Ectodermal cell (in vitro differentiated cells): ENCODE measurements around the gene EPHX1.
"Not testable (repeated sequence)": the region's sequence is repeated elsewhere in the genome, so short reads cannot be mapped to it uniquely, and the experiment has no call there.

Experiments used
- H3K27ac ChIP-seq: 2 replicates; pipeline ENCODE4 v1.7.0; 2013; ENCODE audit warnings: mild to moderate bottlenecking, low read depth, low read length; ENCODE audit not compliant: insufficient read depth, poor library complexity, severe bottlenecking
- H3K27me3 ChIP-seq: 2 replicates; pipeline ENCODE4 v1.7.0; 2013; ENCODE audit warnings: mild to moderate bottlenecking, low read length; ENCODE audit not compliant: insufficient read depth, control insufficient read depth, poor library complexity, severe bottlenecking
- H3K36me3 ChIP-seq: one replicate; pipeline ENCODE4 v1.7.0; 2013; ENCODE audit warnings: low read length; ENCODE audit not compliant: control insufficient read depth, insufficient read depth
- H3K4me1 ChIP-seq: one replicate; pipeline ENCODE4 v1.7.0; 2013; ENCODE audit warnings: low read length; ENCODE audit not compliant: control insufficient read depth, insufficient read depth
- H3K4me3 ChIP-seq: 2 replicates; pipeline ENCODE4 v1.7.0; 2013; ENCODE audit warnings: low read depth, low read length, control low read depth; ENCODE audit not compliant: insufficient read depth
- H3K9me3 ChIP-seq: 2 replicates; pipeline ENCODE4 v1.7.0; 2013; ENCODE audit warnings: mild to moderate bottlenecking, low read length, moderate library complexity; ENCODE audit not compliant: control insufficient read depth
- WGBS, 2 experiments: methylation state at CpG; one replicate each; pipeline ENCODE4 v1.1.7; 2013; ENCODE audit warnings: missing lambda C conversion rate in 2 of 2; 5-methylcytosine and 5-hydroxymethylcytosine counted together

EPHX1 gene

GRCh38 chr1:225825607-225826007 lies 15.7 kb downstream of the EPHX1 start:
- 71 to 81% methylated on average over 7 of the region's 7 CpGs for WGBS, 2 experiments
- no peaks in the 10 kb centered on the region for H3K36me3 ChIP-seq
- no peak overlapping the region for H3K4me3 ChIP-seq
- H3K9me3 ChIP-seq = no peaks in the 10 kb centered on the region
- H3K4me1 ChIP-seq = peaks cover 23% of the 10 kb centered on the region
- H3K27me3 ChIP-seq = no peaks in the 10 kb centered on the region
- H3K27ac ChIP-seq = no peak overlapping the region

DNA sequence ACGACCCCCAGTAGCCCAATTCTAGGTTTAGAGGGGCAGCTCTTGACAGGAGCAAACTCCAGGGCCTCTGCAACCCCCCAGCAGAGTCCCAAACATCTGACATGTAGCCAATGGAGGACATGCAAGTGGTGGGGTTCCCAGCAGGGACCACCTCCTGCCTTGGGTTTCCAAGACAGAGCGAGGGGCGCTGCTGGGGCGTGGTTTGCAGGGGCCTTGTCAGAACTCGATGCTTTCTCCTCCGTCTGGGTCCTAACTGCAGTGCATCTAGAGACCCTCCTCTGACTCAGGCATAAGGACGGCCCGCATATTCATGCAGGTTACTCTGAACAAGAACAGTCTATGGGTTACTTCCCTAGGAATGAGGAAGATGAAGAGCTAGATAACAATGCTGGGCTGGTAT lies 17.2 kb downstream of the EPHX1 start:
- no peaks in the 10 kb centered on the region for H3K36me3 ChIP-seq
- no peak overlapping the region for H3K4me3 ChIP-seq
- peaks cover 23% of the 10 kb centered on the region for H3K4me1 ChIP-seq
- H3K27me3 ChIP-seq = no peaks in the 10 kb centered on the region
- H3K9me3 ChIP-seq = no peaks in the 10 kb centered on the region
- H3K27ac ChIP-seq = no peak overlapping the region
- WGBS, 2 experiments = 83 to 88% methylated on average over 8 of the region's 8 CpGs

GRCh38 chr1:225828706-225829345 lies 18.9 kb downstream of the EPHX1 start:
- H3K9me3 ChIP-seq = no peaks in the 10 kb centered on the region
- peaks cover 19% of the 10 kb centered on the region for H3K4me1 ChIP-seq
- 93% methylated on average over 14 of the region's 14 CpGs for WGBS, 2 experiments
- no peaks in the 10 kb centered on the region for H3K27me3 ChIP-seq
- no peak overlapping the region for H3K27ac ChIP-seq
- H3K4me3 ChIP-seq = no peak overlapping the region
- H3K36me3 ChIP-seq = no peaks in the 10 kb centered on the region

DNA sequence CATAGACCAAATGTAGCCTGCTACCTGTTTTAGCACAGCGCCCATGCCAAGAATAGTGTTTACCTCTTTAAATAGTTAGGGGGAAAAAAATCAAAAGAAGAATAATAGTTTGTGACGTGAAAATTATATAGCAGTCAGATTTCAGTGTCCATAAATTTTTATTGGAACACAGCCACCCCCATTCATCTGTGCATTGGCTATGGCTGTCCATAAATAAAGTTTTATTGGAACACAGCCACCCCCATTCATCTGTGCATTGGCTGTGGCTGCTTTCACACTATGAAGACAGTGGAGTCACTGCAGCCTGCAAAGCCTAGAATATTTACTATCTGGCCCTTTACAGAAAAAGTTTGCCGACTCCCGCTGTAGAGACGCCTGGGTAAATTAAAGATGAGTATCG lies 20.9 kb downstream of the EPHX1 start:
- H3K9me3 ChIP-seq = no peaks in the 10 kb centered on the region
- H3K27ac ChIP-seq = no peak overlapping the region
- 94 to 97% methylated on average over 6 of the region's 6 CpGs for WGBS, 2 experiments
- H3K4me1 ChIP-seq = peaks cover 2% of the 10 kb centered on the region
- no peaks in the 10 kb centered on the region for H3K27me3 ChIP-seq
- H3K36me3 ChIP-seq = no peaks in the 10 kb centered on the region
- no peak overlapping the region for H3K4me3 ChIP-seq

- Histone ChIP-seq H3K4me1 (no peaks in the 10 kb centered on the region), H3K27me3 (no peaks in the 10 kb centered on the region), H3K9me3 (no peaks in the 10 kb centered on the region), H3K27ac (no peak overlapping the region), H3K36me3 (no peaks in the 10 kb centered on the region), H3K4me3 (no peak overlapping the region)
- 91 to 94% methylated on average over 7 of the region's 7 CpGs for WGBS, 2 experiments
Measured at GRCh38 chr1:225834417-225835329, 24.7 kb downstream of the EPHX1 start.

DNA sequence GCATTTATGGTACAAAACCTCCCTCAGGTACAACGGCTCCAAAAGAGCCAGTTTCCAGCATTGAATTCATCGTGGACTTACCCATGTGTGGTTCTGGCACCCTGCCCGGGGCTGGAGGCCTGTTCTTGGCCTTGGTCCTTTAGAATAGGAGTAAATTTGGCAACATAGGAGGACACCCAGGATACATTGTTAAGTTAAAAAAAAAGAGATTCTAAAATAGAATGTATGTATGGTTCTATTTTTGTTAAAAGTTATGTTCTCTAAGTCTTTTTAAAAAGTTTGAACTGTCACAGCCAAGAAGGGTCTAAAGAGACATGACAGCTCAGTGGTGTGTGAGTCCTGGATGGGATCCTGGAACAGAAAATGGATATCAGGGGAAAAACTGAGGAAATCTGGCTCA lies 25.9 kb downstream of the EPHX1 start:
- Histone ChIP-seq H3K4me1 (no peaks in the 10 kb centered on the region), H3K27ac (no peak overlapping the region), H3K36me3 (no peaks in the 10 kb centered on the region), H3K27me3 (no peaks in the 10 kb centered on the region), H3K9me3 (no peaks in the 10 kb centered on the region), H3K4me3 (no peak overlapping the region)
- 92 to 95% methylated on average over 3 of the region's 3 CpGs for WGBS, 2 experiments

GRCh38 chr1:225836296-225836695 lies 26.4 kb downstream of the EPHX1 start:
- H3K27me3 ChIP-seq, H3K27ac ChIP-seq, H3K9me3 ChIP-seq, H3K36me3 ChIP-seq, H3K4me1 ChIP-seq, H3K4me3 ChIP-seq: not testable (repeated sequence)
- 95% methylated on average over 4 of the region's 4 CpGs for WGBS, 2 experiments

DNA sequence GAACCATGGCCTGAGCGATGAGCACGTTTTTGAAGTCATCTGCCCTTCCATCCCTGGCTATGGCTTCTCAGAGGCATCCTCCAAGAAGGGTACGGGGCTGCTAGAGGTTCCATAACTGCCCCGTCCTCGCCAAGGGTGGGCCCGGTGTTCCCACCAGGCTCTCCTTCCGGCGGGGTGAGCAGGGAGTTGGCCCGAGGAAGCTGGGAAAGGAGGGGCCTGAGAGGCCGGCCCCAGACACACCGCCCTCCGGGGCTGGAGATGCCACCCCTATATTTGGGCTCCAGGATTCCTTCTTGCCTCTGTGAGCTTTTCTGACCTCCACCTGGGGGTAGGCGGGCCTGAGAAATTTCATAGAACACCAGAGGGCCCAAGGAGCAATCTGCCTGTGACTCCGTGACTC lies 28.9 kb downstream of the EPHX1 start:
- WGBS, 2 experiments = 94% methylated on average over 14 of the region's 14 CpGs
- no peak overlapping the region for H3K27ac ChIP-seq
- no peaks in the 10 kb centered on the region for H3K4me1 ChIP-seq
- H3K9me3 ChIP-seq = no peaks in the 10 kb centered on the region
- H3K4me3 ChIP-seq = no peak overlapping the region
- H3K27me3 ChIP-seq = no peaks in the 10 kb centered on the region
- no peaks in the 10 kb centered on the region for H3K36me3 ChIP-seq

GRCh38 chr1:225840223-225840610 lies 30.3 kb downstream of the EPHX1 start:
- Histone ChIP-seq H3K4me3 (no peak overlapping the region), H3K4me1 (no peaks in the 10 kb centered on the region), H3K27ac (no peak overlapping the region), H3K27me3 (no peaks in the 10 kb centered on the region), H3K9me3 (no peaks in the 10 kb centered on the region), H3K36me3 (no peaks in the 10 kb centered on the region)
- WGBS, 2 experiments = 83 to 95% methylated on average over 1 of the region's 1 CpG

GRCh38 chr1:225840713-225841112 lies 30.8 kb downstream of the EPHX1 start:
- peaks cover 5% of the 10 kb centered on the region for H3K4me1 ChIP-seq
- H3K27ac ChIP-seq = no peak overlapping the region
- H3K27me3 ChIP-seq = no peaks in the 10 kb centered on the region
- H3K9me3 ChIP-seq = no peaks in the 10 kb centered on the region
- no peak overlapping the region for H3K4me3 ChIP-seq
- WGBS, 2 experiments = 97 to 98% methylated on average over 3 to 4 of the region's 4 CpGs
- H3K36me3 ChIP-seq = no peaks in the 10 kb centered on the region
